Testis (tissue), 2 donors: ENCODE data around the gene TM9SF3.

Experiments used
- CTCF ChIP-seq, 3 experiments: fragments of 450-650 bp in 2 of 3; fragments of 200-600 bp in 1 of 3; sonication (generic) in 1 of 3; IDR thresholded peaks; one replicate each; pipeline ENCODE4 v1.5.1; 2016 to 2019; ENCODE audit warnings: antibody characterized with exemption in 3 of 3, mild to moderate bottlenecking in 2 of 3, moderate library complexity in 1 of 3
- POLR2A ChIP-seq: fragments of 450-650 bp; IDR thresholded peaks from one replicate; pipeline ENCODE4 v1.6.1; 2017; ENCODE audit warnings: antibody characterized with exemption, mild to moderate bottlenecking, moderate library complexity

- TF ChIP-seq CTCF (IDR thresholded peaks at IDR 0.05) (no peak), POLR2A (no peak)
These were observed 22.7 kb upstream of the TM9SF3 start for GRCh38 chr10:96609510-96609909.
